Mesothelial cell of epicardium (in vitro differentiated cells): ENCODE results near the gene ANAPC13. TPM values are rescaled to one million over a fixed set of nuclear protein-coding genes. Genes with fewer than 3 reads are reported as not detected.

ENCODE experiments used
- DNase-seq, 2 experiments: peaks; one replicate each; pipeline ENCODE4 v3.0.0; 2021; ENCODE audit warnings: low spot score in 2 of 2; ENCODE audit not compliant: unreplicated experiment in 2 of 2
- H3K27ac Mint-ChIP-seq: 2 replicates; pipeline ENCODE4 v1.8.0; 2021; ENCODE audit warnings: mixed read lengths
- H3K27me3 Mint-ChIP-seq: 2 replicates; pipeline ENCODE4 v1.8.0; 2021; ENCODE audit warnings: low read depth, mixed read lengths
- H3K36me3 Mint-ChIP-seq: 2 replicates; pipeline ENCODE4 v1.8.0; 2021; ENCODE audit warnings: mixed read lengths
- H3K4me1 Mint-ChIP-seq: 2 replicates; pipeline ENCODE4 v1.8.0; 2021; ENCODE audit warnings: mixed read lengths
- H3K4me3 Mint-ChIP-seq: 2 replicates; pipeline ENCODE4 v1.8.0; 2021; ENCODE audit warnings: mild to moderate bottlenecking, moderate library complexity, mixed read lengths
- H3K9me3 Mint-ChIP-seq: 2 replicates; pipeline ENCODE4 v1.8.0; 2021; ENCODE audit warnings: mixed read lengths
- CTCF ChIP-seq: fragments of 200-600 bp; sonication (generic); IDR thresholded peaks from one replicate; pipeline ENCODE4 v1.5.0; 2021; ENCODE audit warnings: antibody characterized with exemption; ENCODE audit not compliant: unreplicated experiment
- total RNA-seq: library from RNA; stranded (reverse); gene quantifications from 3 replicates; pipeline ENCODE4 v1.2.1, GENCODE V29; 2021

The ANAPC13 gene
- total RNA-seq, 1 donor from 2014 or later, result 63.1 TPM

GRCh38 chr3:134511500-134511899 lies 25.7 kb upstream of the ANAPC13 start:
- no peak overlapping the region for H3K27ac Mint-ChIP-seq

GRCh38 chr3:134505485-134505884 lies 19.7 kb upstream of the ANAPC13 start:
- H3K27ac Mint-ChIP-seq, result no peak overlapping the region
- DNase-seq, result no peak
- no peaks in the 10 kb centered on the region for H3K27me3 Mint-ChIP-seq
- no peak for TF ChIP-seq CTCF
- peaks cover 2% of the 10 kb centered on the region for H3K4me1 Mint-ChIP-seq
- peaks cover 70% of the 10 kb centered on the region for H3K36me3 Mint-ChIP-seq
- no peak overlapping the region for H3K4me3 Mint-ChIP-seq
- H3K9me3 Mint-ChIP-seq, result peaks cover 49% of the 10 kb centered on the region

More at GRCh38 chr3:134511500-134511899, 25.7 kb upstream of the ANAPC13 start:
- no peaks in the 10 kb centered on the region for H3K27me3 Mint-ChIP-seq
- H3K4me3 Mint-ChIP-seq, result no peak overlapping the region
- peaks cover 4% of the 10 kb centered on the region for H3K9me3 Mint-ChIP-seq
- no peak for DNase-seq
- no peaks in the 10 kb centered on the region for H3K4me1 Mint-ChIP-seq
- TF ChIP-seq CTCF, result no peak
- peaks cover 38% of the 10 kb centered on the region for H3K36me3 Mint-ChIP-seq

GRCh38 chr3:134504132-134504531 lies 18.3 kb upstream of the ANAPC13 start:
- Mint-ChIP-seq H3K4me3 (no peak overlapping the region), H3K27me3 (no peaks in the 10 kb centered on the region), H3K27ac (no peak overlapping the region), H3K4me1 (peaks cover 2% of the 10 kb centered on the region), H3K36me3 (peaks cover 74% of the 10 kb centered on the region), H3K9me3 (peaks cover 54% of the 10 kb centered on the region)
- no peak for DNase-seq
- TF ChIP-seq CTCF, result no peak

- H3K9me3 Mint-ChIP-seq, result peaks cover 62% of the 10 kb centered on the region
- no peak for DNase-seq
- H3K36me3 Mint-ChIP-seq, result peaks cover 76% of the 10 kb centered on the region
- H3K27ac Mint-ChIP-seq, result no peak overlapping the region
- H3K27me3 Mint-ChIP-seq, result no peaks in the 10 kb centered on the region
- H3K4me1 Mint-ChIP-seq, result peaks cover 2% of the 10 kb centered on the region
- no peak for TF ChIP-seq CTCF
- H3K4me3 Mint-ChIP-seq, result no peak overlapping the region
Measured at GRCh38 chr3:134503266-134503665, 17.5 kb upstream of the ANAPC13 start.

- H3K27me3 Mint-ChIP-seq, result no peaks in the 10 kb centered on the region
- no peaks in the 10 kb centered on the region for H3K4me1 Mint-ChIP-seq
- no peak overlapping the region for H3K4me3 Mint-ChIP-seq
- no peak for TF ChIP-seq CTCF
- H3K27ac Mint-ChIP-seq, result no peak overlapping the region
- H3K9me3 Mint-ChIP-seq, result peaks cover 43% of the 10 kb centered on the region
- H3K36me3 Mint-ChIP-seq, result peaks cover 56% of the 10 kb centered on the region
- DNase-seq, result no peak
Measured at GRCh38 chr3:134496471-134497071, 10.8 kb upstream of the ANAPC13 start.

GRCh38 chr3:134495980-134496379 lies 10.2 kb upstream of the ANAPC13 start:
- H3K9me3 Mint-ChIP-seq, result peaks cover 37% of the 10 kb centered on the region
- no peak overlapping the region for H3K27ac Mint-ChIP-seq
- no peaks in the 10 kb centered on the region for H3K27me3 Mint-ChIP-seq
- H3K4me1 Mint-ChIP-seq, result no peaks in the 10 kb centered on the region
- H3K4me3 Mint-ChIP-seq, result no peak overlapping the region
- TF ChIP-seq CTCF, result no peak
- H3K36me3 Mint-ChIP-seq, result peaks cover 50% of the 10 kb centered on the region
- DNase-seq, result no peak
